ENCODE results near the gene SNCB. TPM values are rescaled to one million over a fixed set of nuclear protein-coding genes. Genes with fewer than 3 reads are reported as not detected.
A peak's percentile ranks its signal among the peaks of the same experiment; 100 is the strongest.

Gene SNCB
- total and polyA plus RNA-seq, 2 of the 4 experiments (the other 2 are of a cell fraction) = 0.41 TPM; not detected in 1

DNA sequence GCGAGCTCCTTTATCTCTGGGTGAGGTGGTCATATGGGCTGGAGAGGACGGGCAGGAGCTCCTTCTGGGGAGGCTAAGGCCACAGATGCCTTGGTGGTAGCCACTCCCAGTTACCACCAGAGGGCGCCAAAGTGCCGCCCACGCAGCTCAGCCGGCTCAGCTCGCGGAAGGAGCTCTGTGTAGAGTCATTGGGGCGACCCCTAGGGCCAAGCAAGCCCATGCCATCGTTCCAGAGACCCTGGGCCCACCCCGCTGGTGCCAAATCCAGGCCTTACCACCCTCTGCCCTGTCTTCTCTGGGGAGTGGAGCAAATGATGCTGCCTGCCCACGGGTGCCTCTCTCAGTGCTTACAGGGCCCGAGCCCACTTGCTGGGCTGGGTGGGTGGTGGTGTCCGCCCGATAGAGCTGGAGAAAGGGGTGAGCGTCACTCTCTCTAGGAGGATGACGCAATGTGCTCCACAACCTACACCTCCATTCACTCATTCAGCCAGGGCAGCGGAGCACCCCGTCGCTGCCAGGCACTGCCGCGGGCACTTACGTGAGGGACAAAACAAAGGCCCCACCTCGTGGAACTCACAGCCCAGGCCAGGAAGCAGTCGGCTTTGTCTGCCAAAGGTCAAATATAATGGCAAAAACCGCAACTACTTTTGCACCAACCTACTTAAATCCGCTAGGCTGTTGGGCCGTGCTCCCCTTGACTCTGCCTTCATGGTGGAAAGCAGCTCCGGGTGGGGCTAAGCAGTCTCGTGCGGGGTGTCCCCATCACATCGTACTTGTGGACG, 30.7 kb upstream of the SNCB start:
- Histone ChIP-seq H3K18ac (ENCODE audit: low read depth, low read length) (no peak overlapping the region), H2AK9ac (replicated peaks; ENCODE audit: low read depth, low read length, poor library complexity) (peak overlapping the region; percentile 75), H3K23ac (ENCODE audit: low read depth, low read length) (no peak overlapping the region), H3K4me2 (ENCODE audit: low read depth, low read length) (peak overlapping the region; percentile 44; the same call in 1 of the 2 replicates), H3K9me3 (ENCODE audit: control insufficient read depth, insufficient read depth, low read length) (no peaks in the 10 kb centered on the region), H2BK20ac (ENCODE audit: low read depth, low read length) (no peak overlapping the region), H3K9me1 (ENCODE audit: insufficient read depth, low read length) (peaks cover 3% of the 10 kb centered on the region; the same call in 1 of the 2 replicates), H3K27me3 (ENCODE audit: control insufficient read depth, insufficient read depth, low read length) (peaks cover 20% of the 10 kb centered on the region), H3K4ac (ENCODE audit: low read depth, low read length) (no peak overlapping the region), H2BK15ac (ENCODE audit: low read depth, low read length) (no peak overlapping the region), H4K8ac (ENCODE audit: low read depth in 2 of 2, low read length in 2 of 2) (no peak overlapping the region), H3K9ac (ENCODE audit: low read depth, low read length) (no peak overlapping the region), H3K27ac (ENCODE audit: insufficient read depth, low read length) (no peak overlapping the region), H4K91ac (ENCODE audit: insufficient read depth, low read depth, low read length) (no peak overlapping the region), H2AK5ac (ENCODE audit: low read depth, low read length) (no peak overlapping the region), H3K4me1 (ENCODE audit: control insufficient read depth, insufficient read depth, low read length) (no peaks in the 10 kb centered on the region), H3K79me1 (ENCODE audit: low read depth in 1 of 2, low read length in 2 of 2) (no peaks in the 10 kb centered on the region), H3K36me3 (ENCODE audit: control insufficient read depth, insufficient read depth, low read length) (no peaks in the 10 kb centered on the region; the same call in 1 of the 2 replicates), H4K20me1 (ENCODE audit: insufficient read depth, low read length) (peaks cover 7% of the 10 kb centered on the region), H3K4me3 (ENCODE audit: insufficient read depth, low read depth, low read length) (no peak overlapping the region), H2BK120ac (ENCODE audit: low read depth, low read length) (no peak overlapping the region), H3K14ac (replicated peaks; ENCODE audit: low read depth, low read length) (no peak overlapping the region), H4K5ac (ENCODE audit: low read depth, low read length) (no peak overlapping the region), H2BK5ac (ENCODE audit: low read depth, low read length, poor library complexity, severe bottlenecking) (no peak overlapping the region), H2AFZ (replicated peaks; ENCODE audit: low read length, poor library complexity) (peak overlapping the region; percentile 18), H3K56ac (ENCODE audit: extremely low read depth, insufficient read depth, low read length) (no peak overlapping the region)
- intact Hi-C loops (cut with micrococcal nuclease) (loop anchor here (2.0 to 10.0 kb wide), 2 partner anchors 154 to 298 kb away; partner anchors contain the start of gene UNC5A), in situ Hi-C loops (cut with MboI; ENCODE audit: low sequenced_read_pairs) (no loop called here), dilution Hi-C loops (cut with HindIII; ENCODE audit: low sequenced_read_pairs, unreplicated experiment) (no loop called here)
- no TSS peak for BruUV-seq (replicated peaks)
- peak; percentile 89 for ATAC-seq (ENCODE audit: low read depth)
- POLR2A ChIA-PET (ENCODE audit: unreplicated experiment) = no interaction called here
- TF ChIP-seq SMC3 (IDR thresholded peaks at IDR 0.05; ENCODE audit: low read depth, low read length) (peak; percentile 78), RAD21 (IDR thresholded peaks at IDR 0.05; ENCODE audit: low read length) (peak; percentile 89), MAFK (IDR thresholded peaks at IDR 0.05; ENCODE audit: low read depth, low read length) (no peak), CEBPB (IDR thresholded peaks at IDR 0.05; ENCODE audit: low read depth, low read length) (peak; percentile 64; the same call in 1 of the 2 replicates), ELK1 (IDR thresholded peaks at IDR 0.05; ENCODE audit: borderline replicate concordance, low read depth, low read length) (no peak)
- TF ChIP-seq, protein P1, sequence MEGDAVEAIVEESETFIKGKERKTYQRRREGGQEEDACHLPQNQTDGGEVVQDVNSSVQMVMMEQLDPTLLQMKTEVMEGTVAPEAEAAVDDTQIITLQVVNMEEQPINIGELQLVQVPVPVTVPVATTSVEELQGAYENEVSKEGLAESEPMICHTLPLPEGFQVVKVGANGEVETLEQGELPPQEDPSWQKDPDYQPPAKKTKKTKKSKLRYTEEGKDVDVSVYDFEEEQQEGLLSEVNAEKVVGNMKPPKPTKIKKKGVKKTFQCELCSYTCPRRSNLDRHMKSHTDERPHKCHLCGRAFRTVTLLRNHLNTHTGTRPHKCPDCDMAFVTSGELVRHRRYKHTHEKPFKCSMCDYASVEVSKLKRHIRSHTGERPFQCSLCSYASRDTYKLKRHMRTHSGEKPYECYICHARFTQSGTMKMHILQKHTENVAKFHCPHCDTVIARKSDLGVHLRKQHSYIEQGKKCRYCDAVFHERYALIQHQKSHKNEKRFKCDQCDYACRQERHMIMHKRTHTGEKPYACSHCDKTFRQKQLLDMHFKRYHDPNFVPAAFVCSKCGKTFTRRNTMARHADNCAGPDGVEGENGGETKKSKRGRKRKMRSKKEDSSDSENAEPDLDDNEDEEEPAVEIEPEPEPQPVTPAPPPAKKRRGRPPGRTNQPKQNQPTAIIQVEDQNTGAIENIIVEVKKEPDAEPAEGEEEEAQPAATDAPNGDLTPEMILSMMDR (conservative IDR thresholded peaks at IDR 0.05; ENCODE audit: low read depth, low read length) = peak; percentile 95
- CTCF ChIA-PET = interaction anchor here (0.5 to 1.4 kb wide), 23 partner anchors 9 to 932 kb away, joined by 3 to 13 read pairs (median 3); partner anchors contain the start of genes EIF4E1B, SNCB and TSPAN17
- 52% methylated on average over 16 of the region's 33 CpGs; no CpG with 5 or more reads in 1 of the 2 experiments for WGBS, 2 experiments (ENCODE audit: extremely low coverage in 2 of 2, insufficient read length in 1 of 2)
- DNase-seq = peak; percentile 62

All from IMR-90 (cell line).